ENCODE results near the gene PTPN4. TPM values are rescaled to one million over a fixed set of nuclear protein-coding genes. Genes with fewer than 3 reads are reported as not detected.

The PTPN4 gene
- total RNA-seq, 1 donor, result 28.5 TPM

DNA sequence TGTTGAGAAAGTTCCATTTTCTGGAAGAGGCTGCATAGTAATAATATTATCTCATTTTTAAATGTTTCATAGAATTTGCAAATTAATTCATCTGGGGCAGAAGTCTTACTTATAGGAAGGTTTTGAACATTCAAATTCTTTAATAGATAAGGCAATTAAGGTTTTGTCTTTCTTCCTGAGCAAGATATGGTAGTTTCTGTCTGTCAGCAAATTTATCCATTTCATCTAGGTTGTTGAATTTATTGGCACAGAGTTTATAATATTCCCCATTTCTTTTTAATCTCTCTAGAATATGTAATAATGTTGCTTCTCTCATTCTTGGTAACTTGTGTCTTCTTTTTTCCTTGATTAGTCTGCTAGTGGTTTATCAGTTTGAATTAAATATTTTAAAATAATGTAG, 163.0 kb downstream of the PTPN4 start:
- no peak overlapping the region for H3K4me3 ChIP-seq (ENCODE audit: low read depth, low read length)
- DNase-seq (ENCODE audit: low read depth), result no peak
- TF ChIP-seq CTCF (IDR thresholded peaks at IDR 0.05; ENCODE audit: insufficient read depth, low read depth, low read length), result no peak

DNA sequence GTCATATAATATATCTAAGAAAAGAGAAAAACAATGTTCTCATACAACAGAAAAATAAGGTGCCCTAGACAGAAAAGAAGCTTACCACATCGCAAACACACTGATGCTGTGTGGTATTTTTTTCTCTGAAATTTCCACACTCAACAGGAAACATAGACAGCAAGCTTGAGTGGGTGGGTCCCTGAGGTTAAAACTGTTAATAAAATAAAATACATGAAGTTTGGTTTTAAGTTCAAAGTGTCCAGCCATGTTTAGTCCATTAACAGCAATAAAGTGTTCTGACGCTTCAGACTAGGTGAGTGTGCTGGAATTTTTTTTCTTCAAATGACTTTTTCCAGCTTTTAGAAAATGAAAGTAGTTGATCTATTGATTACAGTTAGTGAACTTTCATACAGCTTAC, 169.8 kb downstream of the PTPN4 start:
- TF ChIP-seq CTCF (IDR thresholded peaks at IDR 0.05; ENCODE audit: insufficient read depth, low read depth, low read length), result no peak
- no peak for DNase-seq (ENCODE audit: low read depth)
- no peak overlapping the region for H3K4me3 ChIP-seq (ENCODE audit: low read depth, low read length)

GRCh38 chr2:119932809-119933208, 173.1 kb downstream of the PTPN4 start:
- TF ChIP-seq CTCF (IDR thresholded peaks at IDR 0.05; ENCODE audit: insufficient read depth, low read depth, low read length), result no peak
- no peak overlapping the region for H3K4me3 ChIP-seq (ENCODE audit: low read depth, low read length)
- DNase-seq (ENCODE audit: low read depth), result no peak

- TF ChIP-seq CTCF (IDR thresholded peaks at IDR 0.05; ENCODE audit: insufficient read depth, low read depth, low read length), result no peak
- DNase-seq (ENCODE audit: low read depth), result no peak
- H3K4me3 ChIP-seq (ENCODE audit: low read depth, low read length), result no peak overlapping the region
These were observed 174.6 kb downstream of the PTPN4 start for GRCh38 chr2:119934319-119934718.

GRCh38 chr2:119937680-119938079, 178.0 kb downstream of the PTPN4 start:
- no peak for TF ChIP-seq CTCF (IDR thresholded peaks at IDR 0.05; ENCODE audit: insufficient read depth, low read depth, low read length)
- DNase-seq (ENCODE audit: low read depth), result no peak

GRCh38 chr2:119939915-119940314, 180.2 kb downstream of the PTPN4 start:
- DNase-seq (ENCODE audit: low read depth), result no peak
- TF ChIP-seq CTCF (IDR thresholded peaks at IDR 0.05; ENCODE audit: insufficient read depth, low read depth, low read length), result no peak
- H3K4me3 ChIP-seq (ENCODE audit: low read depth, low read length), result no peak overlapping the region

More at GRCh38 chr2:119937680-119938079, 178.0 kb downstream of the PTPN4 start:
- H3K4me3 ChIP-seq (ENCODE audit: low read depth, low read length), result no peak overlapping the region

GRCh38 chr2:119940856-119941255, 181.1 kb downstream of the PTPN4 start:
- no peak overlapping the region for H3K4me3 ChIP-seq (ENCODE audit: low read depth, low read length)
- TF ChIP-seq CTCF (IDR thresholded peaks at IDR 0.05; ENCODE audit: insufficient read depth, low read depth, low read length), result no peak
- no peak for DNase-seq (ENCODE audit: low read depth)

Data from fibroblast of villous mesenchyme (primary cell).